SK-N-SH (cell line): ENCODE results near the gene SLC24A1. TPM values are rescaled to one million over a fixed set of nuclear protein-coding genes. Genes with fewer than 3 reads are reported as not detected.

Source experiments
- CTCF ChIA-PET: fragments of 300-600, 350-600 bp; formaldehyde crosslinking; extraction: SDS; loops from one replicate; lab custom pipeline; 2021; lab: Yijun Ruan, JAX
- POLR2A ChIA-PET: fragments of 350-600 bp; sonication (Branson Sonifier 250); formaldehyde crosslinking; extraction: SDS; loops from one replicate; lab custom pipeline; 2020; ENCODE audit warnings: antibody characterized with exemption, inconsistent platforms; lab: Yijun Ruan, JAX
- DNase-seq: peaks from one replicate; pipeline ENCODE4 v3.0.0; 2012
- H2AFZ ChIP-seq: fragments of 200-600 bp; sonication (generic); 2 replicates; pipeline ENCODE4 v1.8.1; 2016; ENCODE audit warnings: antibody characterized with exemption, mild to moderate bottlenecking, low read depth
- H3F3A ChIP-seq: fragments of 200-600 bp; sonication (generic); replicated peaks from 2 replicates; pipeline ENCODE3; 2016; ENCODE audit warnings: antibody characterized with exemption, mild to moderate bottlenecking; ENCODE audit not compliant: insufficient read depth
- H3K27ac ChIP-seq, 2 experiments: fragments of 200-500 bp in 1 of 2; fragments of 200-600 bp in 1 of 2; sonication (Bioruptor generic) in 1 of 2; sonication (generic), shearing (Covaris generic) in 1 of 2; 2 replicates each; pipeline versions ENCODE4 v1.5.1 to v1.6.1; 2014 to 2016; ENCODE audit warnings: low read depth in 2 of 2, inconsistent platforms in 1 of 2, low read length in 1 of 2, mild to moderate bottlenecking in 1 of 2, mixed read lengths in 1 of 2
- H3K27me3 ChIP-seq: fragments of 200-600 bp; sonication (generic), shearing (Covaris generic); 2 replicates; pipeline ENCODE4 v1.6.1; 2016; ENCODE audit warnings: mixed run types; ENCODE audit not compliant: insufficient read depth
- H3K36me3 ChIP-seq, 2 experiments: fragments of 200-500 bp in 1 of 2; fragments of 200-600 bp in 1 of 2; sonication (Bioruptor generic) in 1 of 2; sonication (generic) in 1 of 2; replicated peaks in 1 of 2; 2 replicates each; pipeline versions ENCODE3 to v1.5.1; 2014 to 2016; ENCODE audit warnings: low read length in 1 of 2, mild to moderate bottlenecking in 1 of 2; ENCODE audit not compliant: insufficient read depth in 2 of 2, control insufficient read depth in 1 of 2
- H3K4me1 ChIP-seq, 2 experiments: fragments of 200-500 bp in 1 of 2; fragments of 200-600 bp in 1 of 2; sonication (Bioruptor generic) in 1 of 2; sonication (generic), shearing (Covaris generic) in 1 of 2; 2 replicates each; pipeline versions ENCODE4 v1.5.1 to v1.6.1; 2014 to 2016; ENCODE audit warnings: low read depth in 1 of 2, low read length in 1 of 2, mixed run types in 1 of 2; ENCODE audit not compliant: insufficient read depth in 2 of 2, control insufficient read depth in 1 of 2
- H3K4me2 ChIP-seq: fragments of 200-600 bp; sonication (generic), shearing (Covaris generic); 2 replicates; pipeline ENCODE4 v1.6.1; 2017; ENCODE audit warnings: mixed run types
- H3K4me3 ChIP-seq, 2 experiments: fragments of 200-500 bp in 1 of 2; fragments of 200-600 bp in 1 of 2; sonication (Bioruptor generic) in 1 of 2; sonication (generic), shearing (Covaris generic) in 1 of 2; 2 replicates each; pipeline versions ENCODE4 v1.5.1 to v1.8.1; 2014 to 2016; ENCODE audit warnings: low read depth in 2 of 2, inconsistent platforms in 1 of 2, low read length in 1 of 2, mild to moderate bottlenecking in 1 of 2, mixed read lengths in 1 of 2, moderate library complexity in 1 of 2
- H3K79me2 ChIP-seq: fragments of 200-600 bp; sonication (generic); 2 replicates; pipeline ENCODE4 v1.8.1; 2017; ENCODE audit warnings: mild to moderate bottlenecking; ENCODE audit not compliant: insufficient read depth
- H3K9ac ChIP-seq: fragments of 200-600 bp; sonication (generic); 2 replicates; pipeline ENCODE4 v1.6.1; 2017; ENCODE audit warnings: mixed run types
- H3K9me2 ChIP-seq: fragments of 200-600 bp; sonication (generic); 2 replicates; pipeline ENCODE4 v1.6.1; 2017; ENCODE audit warnings: mixed run types
- H3K9me3 ChIP-seq: fragments of 200-600 bp; sonication (generic); 2 replicates; pipeline ENCODE4 v1.6.1; 2017; ENCODE audit warnings: mixed run types, mild to moderate bottlenecking, moderate library complexity
- H4K20me1 ChIP-seq: fragments of 200-600 bp; sonication (generic); 2 replicates; pipeline ENCODE4 v1.6.1; 2017; ENCODE audit warnings: mild to moderate bottlenecking, mixed run types; ENCODE audit not compliant: insufficient read depth
- CTCF ChIP-seq: fragments of 200-600 bp; sonication (generic); IDR thresholded peaks from 2 replicates; pipeline ENCODE4 v1.6.1; 2017; ENCODE audit warnings: antibody characterized with exemption, mild to moderate bottlenecking, moderate library complexity
- ELF1 ChIP-seq: IDR thresholded peaks from 2 replicates; pipeline ENCODE4 v1.4.0; 2012
- FOXJ3 ChIP-seq: sonication (generic); formaldehyde crosslinking; IDR thresholded peaks from 2 replicates; pipeline ENCODE4 v1.5.1; 2020; ENCODE audit warnings: mild to moderate bottlenecking, missing genetic modification reagents
- MAX ChIP-seq: IDR thresholded peaks from 2 replicates; pipeline ENCODE4 v1.4.0; 2012; ENCODE audit warnings: low read depth
- MEF2A ChIP-seq: IDR thresholded peaks from 2 replicates; pipeline ENCODE4 v1.4.0; 2012; ENCODE audit warnings: low read depth, borderline replicate concordance
- MXI1 ChIP-seq: IDR thresholded peaks from 2 replicates; pipeline ENCODE4 v1.6.1; 2012; ENCODE audit warnings: mild to moderate bottlenecking, low read depth, low read length, improper control_type of control experiment
- NFIC ChIP-seq: IDR thresholded peaks from 2 replicates; pipeline ENCODE4 v1.4.0; 2012; ENCODE audit warnings: borderline replicate concordance
- NRF1 ChIP-seq: IDR thresholded peaks from 2 replicates; pipeline ENCODE4 v1.6.1; 2012; ENCODE audit warnings: low read depth, mild to moderate bottlenecking, low read length
- POLR2AphosphoS5 ChIP-seq: IDR thresholded peaks from 2 replicates; pipeline ENCODE4 v1.6.1; 2012; ENCODE audit warnings: low read depth, low read length
- RAD21 ChIP-seq: IDR thresholded peaks from 2 replicates; pipeline ENCODE4 v1.6.1; 2012; ENCODE audit warnings: mild to moderate bottlenecking, low read length
- RCOR1 ChIP-seq: fragments of 150-350 bp; IDR thresholded peaks from 2 replicates; pipeline ENCODE4 v1.6.1; 2017; ENCODE audit warnings: antibody characterized with exemption, low read length
- TAF1 ChIP-seq: IDR thresholded peaks from 2 replicates; pipeline ENCODE4 v1.6.1; 2012; ENCODE audit warnings: low read depth, mild to moderate bottlenecking, low read length, moderate library complexity, borderline replicate concordance
- TCF12 ChIP-seq: IDR thresholded peaks from 2 replicates; pipeline ENCODE4 v1.4.0; 2012
- YY1 ChIP-seq: IDR thresholded peaks from 2 replicates; pipeline ENCODE4 v1.4.0; 2012; ENCODE audit warnings: low read depth, mild to moderate bottlenecking
- WGBS: methylation state at CpG from one replicate; pipeline ENCODE4 v1.1.6; 2017; ENCODE audit warnings: low lambda C conversion rate; 5-methylcytosine and 5-hydroxymethylcytosine counted together
- polyA plus RNA-seq, 3 experiments: library from polyadenylated mRNA; depleted of rRNA; stranded (reverse); fragments of >200 nt; gene quantifications; 2 replicates each; pipeline ENCODE4 v1.2.3, GENCODE V29; 2012
- TF ChIP-seq, protein P1 (sequence below): IDR thresholded peaks from 2 replicates; pipeline ENCODE4 v1.4.0; 2012; ENCODE audit warnings: low read depth, borderline replicate concordance
- TF ChIP-seq, protein P2 (sequence below): IDR thresholded peaks from 2 replicates; pipeline ENCODE4; 2012

The SLC24A1 gene
- polyA plus RNA-seq, 1 of the 3 experiments (the other 2 are of a cell fraction): 7.7 TPM

- TF ChIP-seq MAX (no peak), TCF12 (no peak), FOXJ3 (no peak), CTCF (no peak), TAF1 (no peak), ELF1 (no peak), YY1 (no peak)
- TF ChIP-seq, protein P1, sequence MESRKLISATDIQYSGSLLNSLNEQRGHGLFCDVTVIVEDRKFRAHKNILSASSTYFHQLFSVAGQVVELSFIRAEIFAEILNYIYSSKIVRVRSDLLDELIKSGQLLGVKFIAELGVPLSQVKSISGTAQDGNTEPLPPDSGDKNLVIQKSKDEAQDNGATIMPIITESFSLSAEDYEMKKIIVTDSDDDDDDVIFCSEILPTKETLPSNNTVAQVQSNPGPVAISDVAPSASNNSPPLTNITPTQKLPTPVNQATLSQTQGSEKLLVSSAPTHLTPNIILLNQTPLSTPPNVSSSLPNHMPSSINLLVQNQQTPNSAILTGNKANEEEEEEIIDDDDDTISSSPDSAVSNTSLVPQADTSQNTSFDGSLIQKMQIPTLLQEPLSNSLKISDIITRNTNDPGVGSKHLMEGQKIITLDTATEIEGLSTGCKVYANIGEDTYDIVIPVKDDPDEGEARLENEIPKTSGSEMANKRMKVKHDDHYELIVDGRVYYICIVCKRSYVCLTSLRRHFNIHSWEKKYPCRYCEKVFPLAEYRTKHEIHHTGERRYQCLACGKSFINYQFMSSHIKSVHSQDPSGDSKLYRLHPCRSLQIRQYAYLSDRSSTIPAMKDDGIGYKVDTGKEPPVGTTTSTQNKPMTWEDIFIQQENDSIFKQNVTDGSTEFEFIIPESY: no peak
Observed at GRCh38 chr15:65682404-65682911, 60.7 kb downstream of the SLC24A1 start (continued).

DNA sequence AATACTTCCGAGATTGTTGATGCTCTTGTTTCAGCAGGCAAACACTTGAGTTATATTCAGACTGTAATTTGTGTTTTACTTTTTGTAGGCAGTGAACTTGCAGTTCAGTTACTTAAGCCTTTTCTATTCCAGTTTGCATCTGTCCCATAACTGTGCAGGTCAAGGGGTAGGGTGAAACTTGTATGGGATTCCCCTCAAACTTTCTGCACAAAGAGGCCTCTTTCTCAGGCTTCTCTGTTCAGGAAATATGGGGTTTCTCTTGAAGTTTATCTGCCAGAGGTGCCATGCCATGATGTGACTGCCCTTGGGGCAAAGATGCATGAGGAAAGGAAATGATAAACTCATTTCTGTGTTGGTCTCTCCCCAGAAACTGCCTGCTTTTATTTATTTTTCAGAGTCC lies 66.7 kb downstream of the SLC24A1 start:
- CTCF ChIA-PET: no interaction called here
- no peaks in the 10 kb centered on the region for H4K20me1 ChIP-seq
- no peak overlapping the region for H3K27ac ChIP-seq
- peaks cover 34 to 36% of the 10 kb centered on the region in 2 experiments for H3K36me3 ChIP-seq
- no peaks in the 10 kb centered on the region for H3K9me2 ChIP-seq
- no peak for TF ChIP-seq NRF1
- TF ChIP-seq, protein P1: no peak
- TF ChIP-seq RCOR1: no peak
- TF ChIP-seq MXI1: no peak
- TF ChIP-seq POLR2AphosphoS5: no peak
- no peak for TF ChIP-seq YY1
- no peak for TF ChIP-seq MEF2A
- TF ChIP-seq, protein P2, sequence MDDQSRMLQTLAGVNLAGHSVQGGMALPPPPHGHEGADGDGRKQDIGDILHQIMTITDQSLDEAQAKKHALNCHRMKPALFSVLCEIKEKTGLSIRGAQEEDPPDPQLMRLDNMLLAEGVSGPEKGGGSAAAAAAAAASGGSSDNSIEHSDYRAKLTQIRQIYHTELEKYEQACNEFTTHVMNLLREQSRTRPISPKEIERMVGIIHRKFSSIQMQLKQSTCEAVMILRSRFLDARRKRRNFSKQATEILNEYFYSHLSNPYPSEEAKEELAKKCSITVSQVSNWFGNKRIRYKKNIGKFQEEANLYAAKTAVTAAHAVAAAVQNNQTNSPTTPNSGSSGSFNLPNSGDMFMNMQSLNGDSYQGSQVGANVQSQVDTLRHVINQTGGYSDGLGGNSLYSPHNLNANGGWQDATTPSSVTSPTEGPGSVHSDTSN: no peak
- no peak for TF ChIP-seq RAD21
- TF ChIP-seq NFIC: no peak
- TF ChIP-seq, all 33 proteins: peak for 0
- Histone ChIP-seq H3K79me2 (no peaks in the 10 kb centered on the region), H2AFZ (no peak overlapping the region), H3K4me2 (no peak overlapping the region), H3K9ac (no peak overlapping the region), H3F3A (no peaks in the 10 kb centered on the region), H3K27me3 (no peaks in the 10 kb centered on the region), H3K4me1 (no peaks in the 10 kb centered on the region), H3K4me3 (no peak overlapping the region), H3K9me3 (no peaks in the 10 kb centered on the region)
- POLR2A ChIA-PET: no interaction called here
- 87% methylated on average over 1 of the region's 1 CpG for WGBS
- no peak for DNase-seq
